LNCaP clone FGC (cell line): ENCODE results near the gene TMPO.
"Not testable (repeated sequence)": the region's sequence is repeated elsewhere in the genome, so short reads cannot be mapped to it uniquely, and the experiment has no call there.

Experiments
- DNase-seq: peaks from one replicate; pipeline ENCODE4 v3.0.0-alpha.2; 2011; ENCODE audit warnings: low read depth
- H3K4me3 ChIP-seq: 2 replicates; pipeline ENCODE4 v1.5.1; 2011; ENCODE audit warnings: mild to moderate bottlenecking, low read depth, low read length, control low read depth
- TF ChIP-seq, protein P1 (sequence below): IDR thresholded peaks from 2 replicates; pipeline ENCODE4 v1.5.1; 2012; ENCODE audit warnings: mild to moderate bottlenecking; ENCODE audit not compliant: control insufficient read depth, insufficient read depth; ENCODE audit errors: extremely low read depth

Gene TMPO

GRCh38 chr12:98475565-98475908 is 39.9 kb upstream of the TMPO start:
- TF ChIP-seq, protein P1, sequence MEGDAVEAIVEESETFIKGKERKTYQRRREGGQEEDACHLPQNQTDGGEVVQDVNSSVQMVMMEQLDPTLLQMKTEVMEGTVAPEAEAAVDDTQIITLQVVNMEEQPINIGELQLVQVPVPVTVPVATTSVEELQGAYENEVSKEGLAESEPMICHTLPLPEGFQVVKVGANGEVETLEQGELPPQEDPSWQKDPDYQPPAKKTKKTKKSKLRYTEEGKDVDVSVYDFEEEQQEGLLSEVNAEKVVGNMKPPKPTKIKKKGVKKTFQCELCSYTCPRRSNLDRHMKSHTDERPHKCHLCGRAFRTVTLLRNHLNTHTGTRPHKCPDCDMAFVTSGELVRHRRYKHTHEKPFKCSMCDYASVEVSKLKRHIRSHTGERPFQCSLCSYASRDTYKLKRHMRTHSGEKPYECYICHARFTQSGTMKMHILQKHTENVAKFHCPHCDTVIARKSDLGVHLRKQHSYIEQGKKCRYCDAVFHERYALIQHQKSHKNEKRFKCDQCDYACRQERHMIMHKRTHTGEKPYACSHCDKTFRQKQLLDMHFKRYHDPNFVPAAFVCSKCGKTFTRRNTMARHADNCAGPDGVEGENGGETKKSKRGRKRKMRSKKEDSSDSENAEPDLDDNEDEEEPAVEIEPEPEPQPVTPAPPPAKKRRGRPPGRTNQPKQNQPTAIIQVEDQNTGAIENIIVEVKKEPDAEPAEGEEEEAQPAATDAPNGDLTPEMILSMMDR, result no peak
- no peak overlapping the region for H3K4me3 ChIP-seq
- no peak for DNase-seq

DNA sequence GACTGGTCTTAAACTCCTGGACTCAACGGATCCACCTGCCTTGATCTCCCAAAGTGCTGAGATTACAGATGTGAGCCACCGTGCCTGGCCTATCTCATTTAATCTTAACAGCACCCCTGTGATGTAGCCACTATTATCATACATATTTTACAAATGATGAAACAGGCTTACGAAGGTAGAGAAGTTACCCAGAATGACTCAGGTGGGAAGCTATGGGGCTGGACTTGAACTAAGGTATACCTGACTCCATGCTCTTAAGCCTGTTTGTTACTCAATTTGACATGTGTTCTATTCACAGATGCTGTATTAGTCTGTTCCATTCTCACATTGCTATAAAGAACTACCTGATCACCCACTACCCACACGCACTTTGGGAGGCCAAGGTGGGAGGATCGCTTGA is 36.8 kb upstream of the TMPO start:
- H3K4me3 ChIP-seq, result no peak overlapping the region
- TF ChIP-seq, protein P1, result no peak
- DNase-seq, result no peak

DNA sequence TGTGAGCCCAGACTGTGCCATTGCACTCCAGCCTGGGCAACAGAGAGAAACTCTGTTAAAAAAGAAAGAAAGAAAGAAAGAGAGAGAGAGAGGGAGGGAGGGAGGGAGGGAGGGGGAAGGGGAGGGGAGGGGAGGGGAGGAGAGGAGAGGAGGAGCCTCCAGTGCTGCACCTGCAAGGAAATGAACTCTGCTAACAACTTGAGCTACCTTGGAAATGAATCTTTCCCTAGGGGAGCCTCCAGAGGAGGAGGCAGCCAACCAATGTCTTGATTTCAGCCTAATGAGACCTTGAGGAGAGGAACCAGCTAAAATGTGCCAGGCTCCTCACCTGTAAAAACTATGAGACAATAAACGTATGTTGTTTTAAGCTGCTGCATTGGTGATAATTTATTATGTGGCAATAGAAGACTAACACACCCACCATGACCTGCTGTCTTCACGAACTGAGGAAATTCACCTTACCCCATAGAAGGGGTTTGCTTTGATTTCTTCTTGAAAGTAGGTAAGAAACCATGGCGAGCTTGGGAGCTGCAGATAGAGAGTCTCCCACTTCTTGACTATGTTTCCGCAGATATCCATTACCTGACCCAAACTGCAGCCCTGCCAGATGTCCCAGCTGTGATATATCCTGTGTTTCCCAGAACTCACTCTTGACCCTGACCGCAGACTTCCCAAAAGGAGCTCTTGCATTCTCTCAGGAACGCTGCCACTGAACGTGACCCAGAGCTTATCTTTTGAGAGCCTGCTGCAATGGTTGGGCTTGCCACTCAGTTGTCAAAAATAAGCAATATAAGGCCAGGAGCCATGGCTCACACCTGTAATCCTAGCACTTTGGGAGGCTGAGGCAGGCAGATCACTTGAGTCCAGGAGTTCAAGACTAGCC is 31.5 kb upstream of the TMPO start:
- H3K4me3 ChIP-seq, result no peak overlapping the region
- no peak for DNase-seq
- TF ChIP-seq, protein P1, result no peak

- no peak overlapping the region for H3K4me3 ChIP-seq
- no peak for DNase-seq
- TF ChIP-seq, protein P1, result no peak
These were observed 29.5 kb upstream of the TMPO start for GRCh38 chr12:98485792-98486340.

DNA sequence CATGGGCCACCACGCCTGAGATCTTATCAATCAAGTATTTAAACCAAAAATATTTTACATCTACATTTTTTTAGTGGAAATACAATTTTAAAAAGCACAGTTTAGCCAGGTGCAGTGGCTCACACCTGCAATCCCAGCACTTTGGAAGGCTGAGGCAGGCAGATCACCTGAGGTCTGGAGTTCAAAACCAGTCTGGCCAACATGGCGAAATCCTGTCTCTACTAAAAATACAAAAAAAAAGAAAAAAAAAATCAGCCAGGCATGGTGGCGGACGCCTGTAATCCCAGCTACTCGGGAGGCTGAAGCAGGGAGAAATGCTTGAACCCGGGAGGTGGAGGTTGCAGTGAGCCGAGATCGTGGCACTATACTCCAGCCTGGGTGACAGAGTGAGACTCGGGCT is 27.0 kb upstream of the TMPO start:
- H3K4me3 ChIP-seq, DNase-seq: not testable (repeated sequence)

DNA sequence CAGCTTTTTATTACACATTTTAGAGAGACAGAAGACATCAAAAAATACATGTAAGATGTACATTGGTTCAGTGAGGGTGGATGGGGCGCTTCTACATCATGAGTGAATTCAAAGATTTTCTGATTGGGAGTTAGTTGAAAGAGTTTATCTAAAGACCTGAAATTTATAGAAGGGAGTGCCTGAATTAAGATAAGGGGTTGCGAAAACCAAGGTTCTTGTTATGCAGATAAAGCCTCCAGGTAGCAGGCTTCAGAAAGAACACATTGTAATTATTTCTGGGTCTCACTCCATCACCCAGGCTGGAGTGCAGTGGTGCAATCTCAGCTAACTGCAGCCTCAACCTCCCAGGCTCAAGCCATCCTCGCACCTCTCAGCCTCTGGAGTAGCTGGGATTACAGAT is 26.2 kb upstream of the TMPO start:
- TF ChIP-seq, protein P1, result no peak
- no peak for DNase-seq
- no peak overlapping the region for H3K4me3 ChIP-seq

DNA sequence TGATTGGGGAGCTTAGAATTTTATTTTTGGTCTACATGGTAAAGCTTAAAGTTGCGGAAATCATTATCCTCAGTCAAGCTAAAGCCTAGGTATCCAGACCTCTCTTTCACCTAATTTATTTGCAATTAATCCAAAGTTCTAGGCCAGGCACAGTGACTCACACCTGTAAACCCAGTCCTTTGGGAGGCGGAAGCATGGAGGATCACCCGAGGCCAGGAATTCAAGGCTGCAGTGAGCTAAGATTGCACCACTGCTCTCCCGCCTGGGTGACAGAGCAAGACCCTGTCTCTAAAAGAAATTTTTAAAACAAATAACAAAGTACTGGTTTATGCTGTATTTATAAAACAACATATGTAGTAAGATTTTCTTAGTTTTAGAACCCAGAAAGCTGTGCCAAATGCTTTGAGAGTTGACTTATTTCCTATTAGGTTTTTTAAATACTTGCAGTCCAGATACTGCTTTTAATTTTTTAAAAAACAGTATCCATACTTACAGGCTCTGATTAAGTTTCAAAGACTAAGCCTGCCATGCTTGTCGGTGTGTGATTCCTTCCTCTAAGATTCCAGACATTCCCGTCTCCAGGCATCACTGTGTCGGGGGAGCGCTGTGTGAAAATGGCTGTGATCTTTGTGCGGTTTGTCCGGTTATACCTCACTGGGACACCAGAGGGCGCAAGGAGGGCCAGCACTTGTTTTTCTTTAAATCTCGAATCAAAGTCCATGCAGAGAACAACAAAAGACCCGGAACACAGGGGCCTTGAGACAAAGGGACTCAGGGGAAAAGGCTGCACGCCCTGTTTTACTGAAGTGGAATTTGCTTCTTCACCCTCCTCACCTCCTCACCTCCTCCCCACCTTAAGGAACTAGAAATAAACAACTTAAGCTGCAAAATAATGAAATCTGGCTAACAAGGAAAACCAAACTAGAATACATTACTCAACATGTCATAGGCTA is 24.6 kb upstream of the TMPO start:
- no peak overlapping the region for H3K4me3 ChIP-seq
- TF ChIP-seq, protein P1, result peak; percentile 90
- peak; percentile 42 for DNase-seq
